Vagina (tissue), 2 donors: ENCODE results near the gene FZR1. TPM values are rescaled to one million over a fixed set of nuclear protein-coding genes. Genes with fewer than 3 reads are reported as not detected.

ENCODE experiments used
- DNase-seq, 2 donors: peaks; one replicate each; pipeline ENCODE4 v3.0.0-alpha.2; 2017; ENCODE audit errors: extremely low spot score in 2 of 2
- H3K27ac ChIP-seq: fragments of 200-600 bp; sonication (generic); one replicate; pipeline ENCODE4 v1.5.1; 2019
- H3K27me3 ChIP-seq: fragments of 200-600 bp; sonication (generic); one replicate; pipeline ENCODE4 v1.5.1; 2019
- H3K36me3 ChIP-seq, 2 donors: fragments of 200-600 bp; sonication (generic); one replicate each; pipeline ENCODE4 v1.5.1; 2017 to 2019
- H3K4me1 ChIP-seq: fragments of 200-600 bp; sonication (generic); one replicate; pipeline ENCODE4 v1.5.1; 2019
- H3K4me3 ChIP-seq, 2 donors: fragments of 200-600 bp; sonication (generic); 1 replicate in 1 of 2; 2 replicates in 1 of 2; pipeline ENCODE4 v1.5.1; 2016 to 2019
- H3K9me3 ChIP-seq: fragments of 200-600 bp; sonication (generic); one replicate; pipeline ENCODE4 v1.5.1; 2019
- POLR2A ChIP-seq, 2 donors: fragments of 450-650 bp; IDR thresholded peaks; one replicate each; pipeline ENCODE4 v1.6.1; 2017; ENCODE audit warnings: antibody characterized with exemption in 2 of 2, mild to moderate bottlenecking in 2 of 2, moderate library complexity in 2 of 2
- POLR2AphosphoS5 ChIP-seq, 2 donors: sonication (generic); formaldehyde crosslinking; IDR thresholded peaks; one replicate each; pipeline ENCODE4 v1.9.0; 2017; ENCODE audit warnings: antibody characterized with exemption in 2 of 2, mild to moderate bottlenecking in 2 of 2, low read depth in 1 of 2; ENCODE audit not compliant: insufficient read depth in 1 of 2
- intact Hi-C: fragments of 100-400 bp; cut with DNase I; formaldehyde crosslinking; loops from one replicate; pipeline ENCODE4 v1.15.1; 2023
- total RNA-seq: library from RNA; depleted of rRNA; stranded (reverse); fragments of >200 nt; gene quantifications from one replicate; pipeline ENCODE4 v1.2.3, GENCODE V29; 2016
- TF ChIP-seq, protein P1 (sequence below), 3 experiments: fragments of 450-650 bp in 2 of 3; fragments of 200-600 bp in 1 of 3; sonication (generic) in 1 of 3; IDR thresholded peaks; one replicate each; pipeline ENCODE4 v1.5.1; 2017 to 2019; ENCODE audit warnings: antibody characterized with exemption in 3 of 3, mild to moderate bottlenecking in 2 of 3, moderate library complexity in 2 of 3

FZR1 gene
- total RNA-seq, 1 donor from 2014 or later: 29.2 TPM

DNA sequence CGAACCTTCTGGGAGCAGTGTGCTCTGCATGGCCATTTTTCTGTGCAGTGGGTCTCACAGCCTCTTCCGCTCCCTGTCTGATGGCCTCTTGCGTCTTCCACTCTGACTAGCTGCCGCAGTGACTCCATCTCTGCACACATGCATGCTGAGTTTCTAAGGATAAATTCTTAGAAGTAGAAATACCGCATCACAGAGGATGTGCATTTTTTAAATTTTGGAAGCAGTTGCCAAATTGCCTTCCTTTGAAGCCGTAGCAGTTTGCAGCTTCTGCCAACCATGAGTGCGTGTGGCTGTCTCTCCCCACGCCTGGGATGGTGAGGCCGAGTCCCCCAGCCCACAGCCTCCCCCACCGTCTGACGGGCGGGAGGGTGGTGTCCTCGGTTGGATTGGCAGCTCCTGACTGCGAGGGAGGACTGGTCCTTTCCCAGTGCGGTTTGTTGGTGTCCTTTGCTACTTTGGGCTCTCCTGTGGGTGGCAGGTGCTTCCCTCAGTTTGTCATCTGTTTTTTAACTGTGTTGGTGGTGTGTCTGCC lies 9.8 kb downstream of the FZR1 start:
- Histone ChIP-seq H3K4me3 (no peak overlapping the region), H3K27ac (no peak overlapping the region), H3K9me3 (no peaks in the 10 kb centered on the region), H3K36me3 (peaks cover 0 to 4% of the 10 kb centered on the region in 2 donors), H3K27me3 (no peaks in the 10 kb centered on the region), H3K4me1 (peaks cover 81% of the 10 kb centered on the region)
- no peak for DNase-seq
- TF ChIP-seq, protein P1, sequence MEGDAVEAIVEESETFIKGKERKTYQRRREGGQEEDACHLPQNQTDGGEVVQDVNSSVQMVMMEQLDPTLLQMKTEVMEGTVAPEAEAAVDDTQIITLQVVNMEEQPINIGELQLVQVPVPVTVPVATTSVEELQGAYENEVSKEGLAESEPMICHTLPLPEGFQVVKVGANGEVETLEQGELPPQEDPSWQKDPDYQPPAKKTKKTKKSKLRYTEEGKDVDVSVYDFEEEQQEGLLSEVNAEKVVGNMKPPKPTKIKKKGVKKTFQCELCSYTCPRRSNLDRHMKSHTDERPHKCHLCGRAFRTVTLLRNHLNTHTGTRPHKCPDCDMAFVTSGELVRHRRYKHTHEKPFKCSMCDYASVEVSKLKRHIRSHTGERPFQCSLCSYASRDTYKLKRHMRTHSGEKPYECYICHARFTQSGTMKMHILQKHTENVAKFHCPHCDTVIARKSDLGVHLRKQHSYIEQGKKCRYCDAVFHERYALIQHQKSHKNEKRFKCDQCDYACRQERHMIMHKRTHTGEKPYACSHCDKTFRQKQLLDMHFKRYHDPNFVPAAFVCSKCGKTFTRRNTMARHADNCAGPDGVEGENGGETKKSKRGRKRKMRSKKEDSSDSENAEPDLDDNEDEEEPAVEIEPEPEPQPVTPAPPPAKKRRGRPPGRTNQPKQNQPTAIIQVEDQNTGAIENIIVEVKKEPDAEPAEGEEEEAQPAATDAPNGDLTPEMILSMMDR (IDR thresholded peaks at IDR 0.05): no peak
- TF ChIP-seq POLR2A (IDR thresholded peaks at IDR 0.05) (no peak), POLR2AphosphoS5 (IDR thresholded peaks at IDR 0.05; ENCODE audit: insufficient read depth in 1 of 2, low read depth in 1 of 2) (no peak)
- intact Hi-C loops: no loop called here

DNA sequence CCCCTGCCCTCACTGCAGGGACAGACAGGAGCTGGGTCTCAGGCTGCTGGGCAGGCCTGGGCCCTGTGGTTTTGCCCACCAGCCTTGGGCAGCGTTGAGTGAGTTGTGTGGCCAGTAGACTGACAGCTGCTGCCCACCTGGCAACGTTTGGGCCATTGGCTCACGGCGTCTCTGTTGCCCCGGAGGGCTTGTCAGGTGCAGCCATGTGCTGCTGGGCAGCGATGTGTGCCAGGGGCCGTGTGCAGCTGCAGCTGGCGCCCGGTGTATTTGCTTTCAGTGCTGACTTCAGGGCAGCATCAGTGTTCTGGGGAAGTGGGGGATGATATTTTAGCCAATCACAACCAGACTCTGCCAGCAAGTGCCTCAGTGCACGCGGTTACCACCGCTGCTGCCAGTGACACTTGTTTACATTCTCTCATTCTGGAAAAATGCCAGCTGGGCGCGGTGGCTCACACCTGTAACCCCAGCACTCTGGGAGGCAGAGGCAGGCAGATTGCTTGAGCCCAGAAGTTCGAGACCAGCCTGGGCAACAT lies 10.6 kb downstream of the FZR1 start:
- no peaks in the 10 kb centered on the region for H3K27me3 ChIP-seq
- H3K4me3 ChIP-seq: no peak overlapping the region
- TF ChIP-seq POLR2A (IDR thresholded peaks at IDR 0.05): no peak
- intact Hi-C loops: no loop called here
- no peak overlapping the region for H3K27ac ChIP-seq
- H3K4me1 ChIP-seq: peaks cover 81% of the 10 kb centered on the region
- H3K9me3 ChIP-seq: no peaks in the 10 kb centered on the region
- no peak for DNase-seq
- H3K36me3 ChIP-seq: peaks cover 0 to 4% of the 10 kb centered on the region in 2 donors

DNA sequence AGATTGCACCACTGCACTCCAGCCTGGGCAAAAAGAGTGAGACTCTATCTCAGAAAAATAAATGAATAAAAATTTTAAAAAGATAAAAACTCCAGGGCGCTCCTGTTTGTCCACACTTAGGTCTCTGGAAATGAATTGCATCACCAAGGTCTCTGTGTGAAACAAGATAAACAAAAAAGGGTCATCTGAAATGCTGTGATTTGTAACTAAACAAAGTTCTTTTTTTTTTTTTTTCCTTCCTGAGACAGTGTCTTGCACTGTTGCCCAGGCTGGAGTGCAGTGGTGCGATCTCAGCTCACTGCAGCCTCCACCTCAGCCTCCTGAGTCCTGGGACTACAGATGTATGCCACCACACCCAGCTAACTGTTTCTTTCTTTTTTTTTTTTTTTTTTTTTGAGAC lies 11.5 kb downstream of the FZR1 start:
- Histone ChIP-seq H3K36me3 (peaks cover 0 to 4% of the 10 kb centered on the region in 2 donors), H3K9me3 (no peaks in the 10 kb centered on the region), H3K27ac (no peak overlapping the region), H3K4me1 (peaks cover 81% of the 10 kb centered on the region), H3K4me3 (no peak overlapping the region), H3K27me3 (no peaks in the 10 kb centered on the region)
- TF ChIP-seq, protein P1 (IDR thresholded peaks at IDR 0.05): no peak
- TF ChIP-seq POLR2AphosphoS5 (IDR thresholded peaks at IDR 0.05; ENCODE audit: insufficient read depth in 1 of 2, low read depth in 1 of 2): no peak
- TF ChIP-seq POLR2A (IDR thresholded peaks at IDR 0.05): no peak
- DNase-seq: no peak
- intact Hi-C loops: no loop called here

DNA sequence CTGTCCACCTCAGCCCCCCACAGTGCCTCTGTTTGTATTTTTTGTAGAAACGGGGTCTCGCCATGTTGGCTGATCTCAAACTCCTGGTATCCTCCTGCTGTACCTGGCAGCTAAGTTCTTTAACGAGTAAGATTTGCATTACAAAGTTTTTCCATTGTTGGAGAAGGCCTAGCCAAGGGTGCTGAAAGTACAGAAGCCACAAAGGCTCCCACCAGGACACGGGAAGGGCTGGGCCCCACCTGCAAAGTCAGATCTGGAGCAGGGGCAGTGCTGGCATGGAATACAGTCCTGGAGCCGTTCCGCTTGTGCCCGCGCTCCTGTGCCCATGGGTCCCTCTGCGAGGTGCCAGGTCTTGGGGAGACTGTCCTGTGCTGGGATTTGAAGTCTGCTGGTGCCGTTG lies 12.1 kb downstream of the FZR1 start:
- intact Hi-C loops: no loop called here
- no peak for DNase-seq
- TF ChIP-seq, protein P1 (IDR thresholded peaks at IDR 0.05): no peak
- TF ChIP-seq POLR2AphosphoS5 (IDR thresholded peaks at IDR 0.05; ENCODE audit: insufficient read depth in 1 of 2, low read depth in 1 of 2): no peak
- no peak for TF ChIP-seq POLR2A (IDR thresholded peaks at IDR 0.05)
- Histone ChIP-seq H3K4me3 (no peak overlapping the region), H3K36me3 (peaks cover 0 to 10% of the 10 kb centered on the region in 2 donors), H3K27me3 (no peaks in the 10 kb centered on the region), H3K9me3 (no peaks in the 10 kb centered on the region), H3K27ac (no peak overlapping the region), H3K4me1 (peaks cover 79% of the 10 kb centered on the region)

DNA sequence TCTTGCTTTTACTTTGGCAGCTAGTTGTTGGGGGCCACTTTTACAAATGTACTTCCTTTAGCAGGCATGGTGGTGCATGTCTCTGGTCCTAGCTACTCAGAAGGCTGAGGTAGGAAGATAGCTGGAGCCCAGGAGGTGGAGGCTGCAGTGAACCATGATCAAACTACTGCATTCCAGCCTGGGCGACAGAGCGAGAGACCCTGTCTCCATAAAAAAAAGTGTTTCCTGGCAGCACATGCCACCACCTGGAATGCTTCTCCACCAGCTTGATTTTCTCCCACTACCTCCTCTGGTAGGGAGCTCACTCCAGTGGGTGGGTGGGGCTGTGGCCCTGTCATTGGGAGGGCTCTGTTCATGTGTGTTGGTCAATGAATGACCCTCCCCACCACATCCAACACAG lies 12.5 kb downstream of the FZR1 start:
- intact Hi-C loops: no loop called here
- Histone ChIP-seq H3K4me3 (no peak overlapping the region), H3K4me1 (peaks cover 75% of the 10 kb centered on the region), H3K27ac (no peak overlapping the region), H3K36me3 (peaks cover 0 to 14% of the 10 kb centered on the region in 2 donors), H3K27me3 (no peaks in the 10 kb centered on the region), H3K9me3 (no peaks in the 10 kb centered on the region)
- TF ChIP-seq POLR2A (IDR thresholded peaks at IDR 0.05) (no peak), POLR2AphosphoS5 (IDR thresholded peaks at IDR 0.05; ENCODE audit: insufficient read depth in 1 of 2, low read depth in 1 of 2) (no peak)
- TF ChIP-seq, protein P1 (IDR thresholded peaks at IDR 0.05): no peak
- no peak for DNase-seq
